HEK293 (cell line): ENCODE data around the gene NOVA2.
A peak's percentile ranks its signal among the peaks of the same experiment; 100 is the strongest.

ENCODE experiments used
- EGR2 ChIP-seq: fragments of 450-650 bp; formaldehyde crosslinking; IDR thresholded peaks from 2 replicates; pipeline ENCODE4 v1.5.1; 2016; ENCODE audit warnings: low read depth, missing biosample characterization, missing genetic modification characterization
- PBX3 ChIP-seq: sonication (generic); formaldehyde crosslinking; IDR thresholded peaks from 2 replicates; pipeline ENCODE4 v1.8.1; 2022; ENCODE audit warnings: mild to moderate bottlenecking, moderate library complexity, missing genetic modification reagents
- REST ChIP-seq: fragments of 450-650 bp; formaldehyde crosslinking; IDR thresholded peaks from 2 replicates; pipeline ENCODE4 v1.5.1; 2016; ENCODE audit warnings: missing biosample characterization, missing genetic modification characterization
- SCRT1 ChIP-seq: fragments of 450-650 bp; formaldehyde crosslinking; IDR thresholded peaks from 2 replicates; pipeline ENCODE4 v1.5.1; 2016; ENCODE audit warnings: missing biosample characterization, missing genetic modification characterization, borderline replicate concordance
- TSHZ1 ChIP-seq: fragments of 450-650 bp; formaldehyde crosslinking; IDR thresholded peaks from 2 replicates; pipeline ENCODE4 v1.5.1; 2016; ENCODE audit warnings: missing biosample characterization, missing genetic modification characterization, borderline replicate concordance
- ZFHX2 ChIP-seq: fragments of 450-650 bp; formaldehyde crosslinking; conservative IDR thresholded peaks from 2 replicates; pipeline ENCODE4 v1.5.1; 2016; ENCODE audit warnings: missing biosample characterization, missing genetic modification characterization
- ZNF114 ChIP-seq: fragments of 450-650 bp; formaldehyde crosslinking; IDR thresholded peaks from 2 replicates; pipeline ENCODE4 v1.5.0; 2017; ENCODE audit warnings: missing biosample characterization, missing genetic modification characterization
- ZNF132 ChIP-seq: fragments of 450-650 bp; formaldehyde crosslinking; IDR thresholded peaks from 2 replicates; pipeline ENCODE4 v1.5.1; 2017; ENCODE audit warnings: missing biosample characterization, missing genetic modification characterization, borderline replicate concordance
- ZNF239 ChIP-seq: fragments of 450-650 bp; formaldehyde crosslinking; IDR thresholded peaks from 2 replicates; pipeline ENCODE4 v1.5.1; 2016; ENCODE audit warnings: missing biosample characterization, missing genetic modification characterization
- ZNF354C ChIP-seq: fragments of 450-650 bp; formaldehyde crosslinking; IDR thresholded peaks from 2 replicates; pipeline ENCODE4 v1.5.1; 2016; ENCODE audit warnings: missing biosample characterization, missing genetic modification characterization, low read depth, borderline replicate concordance
- ZNF449 ChIP-seq: fragments of 450-650 bp; formaldehyde crosslinking; IDR thresholded peaks from 2 replicates; pipeline ENCODE4 v1.5.1; 2017; ENCODE audit warnings: missing biosample characterization, mild to moderate bottlenecking, missing genetic modification characterization, moderate library complexity
- ZNF518A ChIP-seq: fragments of 450-650 bp; formaldehyde crosslinking; conservative IDR thresholded peaks from 2 replicates; pipeline ENCODE4 v1.5.1; 2016; ENCODE audit warnings: low read depth, missing biosample characterization, missing genetic modification characterization
- ZNF549 ChIP-seq: fragments of 450-650 bp; IDR thresholded peaks from 2 replicates; pipeline ENCODE4 v1.5.1; 2018; ENCODE audit warnings: missing biosample characterization, missing genetic modification characterization, mild to moderate bottlenecking, inconsistent platforms, moderate library complexity
- ZNF560 ChIP-seq: fragments of 450-650 bp; formaldehyde crosslinking; IDR thresholded peaks from 2 replicates; pipeline ENCODE4 v1.5.1; 2017; ENCODE audit warnings: missing biosample characterization, missing genetic modification characterization, borderline replicate concordance
- ZNF623 ChIP-seq: fragments of 450-650 bp; formaldehyde crosslinking; IDR thresholded peaks from 2 replicates; pipeline ENCODE4 v1.5.1; 2016; ENCODE audit warnings: missing biosample characterization, missing genetic modification characterization
- ZNF639 ChIP-seq: fragments of 450-650 bp; formaldehyde crosslinking; IDR thresholded peaks from 2 replicates; pipeline ENCODE4 v1.5.1; 2016; ENCODE audit warnings: missing biosample characterization, missing genetic modification characterization
- ZNF704 ChIP-seq: fragments of 450-650 bp; formaldehyde crosslinking; IDR thresholded peaks from 2 replicates; pipeline ENCODE4 v1.5.1; 2016; ENCODE audit warnings: missing biosample characterization, missing genetic modification characterization
- ZNF707 ChIP-seq: fragments of 450-650 bp; formaldehyde crosslinking; IDR thresholded peaks from 2 replicates; pipeline ENCODE4 v1.5.1; 2016; ENCODE audit warnings: missing biosample characterization, missing genetic modification characterization
- ZSCAN16 ChIP-seq: fragments of 450-650 bp; formaldehyde crosslinking; IDR thresholded peaks from 2 replicates; pipeline ENCODE4 v1.5.1; 2016; ENCODE audit warnings: missing biosample characterization, missing genetic modification characterization

Gene NOVA2

GRCh38 chr19:45952686-45953505 is 20.8 kb downstream of the NOVA2 start (continued):
- TF ChIP-seq ZNF639 (tag by site-specific recombination) (no peak), PBX3 (CRISPR knock-in tag) (peak; percentile 81), ZNF449 (no peak), SCRT1 (tag by site-specific recombination) (no peak), REST (tag by site-specific recombination) (peak; percentile 99), ZNF239 (tag by site-specific recombination) (no peak), EGR2 (tag by site-specific recombination) (0 out of 2 replicates have a peak, but pooled peaks have one; percentile 4), ZNF623 (no peak), ZNF132 (tag by site-specific recombination) (no peak), ZNF114 (tag by site-specific recombination) (no peak), ZNF707 (no peak), ZNF549 (tag by site-specific recombination) (no peak), ZNF560 (tag by site-specific recombination) (no peak), ZSCAN16 (tag by site-specific recombination) (no peak), ZNF704 (tag by site-specific recombination) (no peak), TSHZ1 (tag by site-specific recombination) (no peak), ZFHX2 (tag by site-specific recombination) (peak; percentile 60), ZNF354C (tag by site-specific recombination) (no peak), ZNF518A (tag by site-specific recombination) (peak; percentile 99)
